PFSK-1 (cell line): Measurements from ENCODE around the gene USP34.

Experiments
- FOXP2 ChIP-seq: optimal IDR thresholded peaks from 2 replicates; pipeline ENCODE3; 2011; ENCODE audit warnings: borderline replicate concordance, control low read depth, inconsistent platforms; ENCODE audit not compliant: insufficient read depth; ENCODE audit errors: extremely low read length, extremely low read depth
- POLR2AphosphoS5 ChIP-seq: IDR thresholded peaks from 2 replicates; pipeline ENCODE4 v1.6.1; 2012; ENCODE audit warnings: low read depth, mild to moderate bottlenecking, control low read depth, low read length, moderate library complexity
- REST ChIP-seq, 2 experiments: IDR thresholded peaks; 2 replicates each; pipeline versions ENCODE4 v1.6.1 to v1.8.0; 2011 to 2012; ENCODE audit warnings: low read depth in 2 of 2, low read length in 2 of 2, control low read depth in 1 of 2, inconsistent platforms in 1 of 2, mild to moderate bottlenecking in 1 of 2, moderate library complexity in 1 of 2; ENCODE audit not compliant: insufficient read depth in 1 of 2
- SIN3A ChIP-seq: IDR thresholded peaks from 2 replicates; pipeline ENCODE4 v1.6.1; 2012; ENCODE audit warnings: mild to moderate bottlenecking, low read length, moderate library complexity, borderline replicate concordance; ENCODE audit not compliant: insufficient read depth
- TAF1 ChIP-seq: IDR thresholded peaks from 2 replicates; pipeline ENCODE4 v1.6.1; 2012; ENCODE audit warnings: low read length, control low read depth, borderline replicate concordance; ENCODE audit not compliant: insufficient read depth

Gene USP34

GRCh38 chr2:61327173-61327572, 143.7 kb downstream of the USP34 start:
- TF ChIP-seq POLR2AphosphoS5, result no peak
- no peak for TF ChIP-seq FOXP2
- no peak for TF ChIP-seq SIN3A
- no peak for TF ChIP-seq REST (IDR thresholded peaks at IDR 0.05; ENCODE audit: insufficient read depth in 1 of 2, low read depth in 2 of 2, low read length in 2 of 2)
- no peak for TF ChIP-seq TAF1

GRCh38 chr2:61326423-61326822, 144.5 kb downstream of the USP34 start:
- no peak for TF ChIP-seq REST (IDR thresholded peaks at IDR 0.05; ENCODE audit: insufficient read depth in 1 of 2, low read depth in 2 of 2, low read length in 2 of 2)
- no peak for TF ChIP-seq TAF1
- no peak for TF ChIP-seq SIN3A

GRCh38 chr2:61320181-61320580, 150.7 kb downstream of the USP34 start:
- TF ChIP-seq FOXP2 (no peak), POLR2AphosphoS5 (no peak), REST (IDR thresholded peaks at IDR 0.05; ENCODE audit: insufficient read depth in 1 of 2, low read depth in 2 of 2, low read length in 2 of 2) (no peak)

- TF ChIP-seq FOXP2 (no peak), REST (IDR thresholded peaks at IDR 0.05; ENCODE audit: insufficient read depth in 1 of 2, low read depth in 2 of 2, low read length in 2 of 2) (no peak)
Measured at GRCh38 chr2:61318553-61318952, 152.3 kb downstream of the USP34 start.

GRCh38 chr2:61295981-61296380, 174.9 kb downstream of the USP34 start:
- no peak for TF ChIP-seq SIN3A
- no peak for TF ChIP-seq TAF1
- TF ChIP-seq REST (IDR thresholded peaks at IDR 0.05; ENCODE audit: insufficient read depth in 1 of 2, low read depth in 2 of 2, low read length in 2 of 2), result no peak
- TF ChIP-seq POLR2AphosphoS5, result no peak
- TF ChIP-seq FOXP2, result no peak
